ENCODE results near the gene DARS1.
"Not testable (repeated sequence)": the region's sequence is repeated elsewhere in the genome, so short reads cannot be mapped to it uniquely, and the experiment has no call there.

The DARS1 gene

GRCh38 chr2:135903650-135904049, 81.8 kb downstream of the DARS1 start:
- H3K4me1 ChIP-seq (ENCODE audit: insufficient read depth, low read length): no peaks in the 10 kb centered on the region
- peaks cover 4% of the 10 kb centered on the region for H3K36me3 ChIP-seq (ENCODE audit: insufficient read depth, low read length)
- no peaks in the 10 kb centered on the region for H3K9me3 ChIP-seq (ENCODE audit: low read length)
- no peak overlapping the region for H2AFZ ChIP-seq (ENCODE audit: low read depth, low read length)
- H3K27me3 ChIP-seq (ENCODE audit: insufficient read depth, low read length): no peaks in the 10 kb centered on the region
- no peak overlapping the region for H3K4me3 ChIP-seq (ENCODE audit: low read length)

- Histone ChIP-seq H3K36me3 (ENCODE audit: insufficient read depth, low read length) (no peaks in the 10 kb centered on the region), H3K9me3 (ENCODE audit: low read length) (no peaks in the 10 kb centered on the region), H2AFZ (ENCODE audit: low read depth, low read length) (no peak overlapping the region), H3K27me3 (ENCODE audit: insufficient read depth, low read length) (no peaks in the 10 kb centered on the region), H3K4me3 (ENCODE audit: low read length) (no peak overlapping the region), H3K4me1 (ENCODE audit: insufficient read depth, low read length) (no peaks in the 10 kb centered on the region)
These were observed 85.9 kb downstream of the DARS1 start for GRCh38 chr2:135899567-135899966.

DNA sequence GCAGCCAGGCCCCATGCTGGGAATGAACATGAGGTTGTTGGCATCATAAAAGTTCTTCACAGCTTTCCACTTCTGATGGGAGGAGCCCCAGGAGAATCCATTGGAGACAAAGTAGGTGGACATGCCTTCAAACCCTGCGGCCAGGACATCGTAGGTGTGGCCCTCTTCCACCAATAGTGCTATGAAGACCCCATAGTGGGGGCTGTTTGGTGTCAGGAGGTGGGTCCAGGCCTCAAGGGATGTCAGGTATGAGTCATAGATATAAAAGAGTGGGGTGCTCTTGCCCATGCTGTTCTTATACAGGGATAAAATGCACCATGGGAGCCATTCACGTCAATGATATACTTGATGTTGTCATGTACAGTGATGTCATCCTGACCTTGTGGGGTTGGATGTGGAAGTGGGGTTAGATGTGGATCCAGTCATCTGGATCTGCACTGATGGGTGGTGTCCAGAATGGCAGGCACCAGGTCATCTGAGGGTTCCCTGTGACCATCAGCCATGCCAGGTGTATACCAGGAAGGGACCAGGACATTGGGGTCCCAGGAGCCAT, 87.1 kb downstream of the DARS1 start:
- Histone ChIP-seq H3K27me3 (ENCODE audit: insufficient read depth, low read length) (no peaks in the 10 kb centered on the region), H3K36me3 (ENCODE audit: insufficient read depth, low read length) (no peaks in the 10 kb centered on the region), H2AFZ (ENCODE audit: low read depth, low read length) (no peak overlapping the region), H3K4me1 (ENCODE audit: insufficient read depth, low read length) (no peaks in the 10 kb centered on the region), H3K9me3 (ENCODE audit: low read length) (no peaks in the 10 kb centered on the region), H3K4me3 (ENCODE audit: low read length) (no peak overlapping the region)

DNA sequence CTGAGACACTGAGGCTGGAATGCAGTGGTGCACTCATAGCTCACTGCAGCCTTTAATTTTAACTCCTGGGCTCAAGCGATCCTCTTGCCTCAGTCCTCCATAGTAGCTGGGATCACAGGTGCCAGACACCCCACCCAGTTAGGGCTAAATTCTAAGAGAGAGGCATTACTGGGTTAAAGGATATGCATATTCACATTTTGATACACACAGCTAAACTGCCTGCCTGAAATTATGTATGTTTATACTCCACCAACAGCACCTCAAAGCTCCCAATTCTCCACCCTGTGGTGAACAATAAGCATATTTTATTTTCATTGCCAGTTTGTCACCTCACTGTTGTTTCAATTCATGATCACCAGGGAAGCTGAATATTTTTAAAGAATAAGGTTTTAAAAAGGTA, 90.5 kb downstream of the DARS1 start:
- Histone ChIP-seq H2AFZ (ENCODE audit: low read depth, low read length) (no peak overlapping the region), H3K27me3 (ENCODE audit: insufficient read depth, low read length) (no peaks in the 10 kb centered on the region), H3K36me3 (ENCODE audit: insufficient read depth, low read length) (no peaks in the 10 kb centered on the region), H3K4me3 (ENCODE audit: low read length) (no peak overlapping the region), H3K4me1 (ENCODE audit: insufficient read depth, low read length) (no peaks in the 10 kb centered on the region), H3K9me3 (ENCODE audit: low read length) (no peaks in the 10 kb centered on the region)

GRCh38 chr2:135893374-135893794, 92.0 kb downstream of the DARS1 start:
- no peaks in the 10 kb centered on the region for H3K4me1 ChIP-seq (ENCODE audit: insufficient read depth, low read length)

GRCh38 chr2:135890835-135891234, 94.6 kb downstream of the DARS1 start:
- no peaks in the 10 kb centered on the region for H3K9me3 ChIP-seq (ENCODE audit: low read length)
- H3K27me3 ChIP-seq (ENCODE audit: insufficient read depth, low read length): no peaks in the 10 kb centered on the region
- H3K4me1 ChIP-seq (ENCODE audit: insufficient read depth, low read length): no peaks in the 10 kb centered on the region
- no peak overlapping the region for H2AFZ ChIP-seq (ENCODE audit: low read depth, low read length)
- no peaks in the 10 kb centered on the region for H3K36me3 ChIP-seq (ENCODE audit: insufficient read depth, low read length)
- no peak overlapping the region for H3K4me3 ChIP-seq (ENCODE audit: low read length)

More at GRCh38 chr2:135893374-135893794, 92.0 kb downstream of the DARS1 start:
- H3K9me3 ChIP-seq (ENCODE audit: low read length): no peaks in the 10 kb centered on the region
- no peak overlapping the region for H2AFZ ChIP-seq (ENCODE audit: low read depth, low read length)
- H3K4me3 ChIP-seq (ENCODE audit: low read length): no peak overlapping the region
- no peaks in the 10 kb centered on the region for H3K36me3 ChIP-seq (ENCODE audit: insufficient read depth, low read length)
- H3K27me3 ChIP-seq (ENCODE audit: insufficient read depth, low read length): no peaks in the 10 kb centered on the region

DNA sequence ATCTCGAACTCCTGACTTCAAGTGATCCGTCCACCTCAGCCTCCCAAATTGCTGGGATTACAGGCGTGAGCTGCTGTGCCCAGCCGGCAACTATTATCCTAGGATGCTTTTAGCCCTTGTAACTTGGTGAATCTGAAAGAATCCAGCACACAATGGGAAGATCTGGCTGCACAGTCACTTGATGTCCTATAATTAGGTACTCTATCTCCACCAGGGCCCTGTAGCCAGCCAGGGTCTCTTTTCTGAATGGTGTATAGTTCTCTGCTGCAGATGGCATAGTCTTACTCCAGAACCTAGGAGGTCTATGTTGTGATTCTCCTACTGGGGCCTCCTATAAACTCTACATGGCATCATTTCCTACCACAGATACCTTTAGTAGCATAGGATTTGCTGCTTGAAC, 95.3 kb downstream of the DARS1 start:
- H2AFZ ChIP-seq (ENCODE audit: low read depth, low read length): no peak overlapping the region
- no peaks in the 10 kb centered on the region for H3K4me1 ChIP-seq (ENCODE audit: insufficient read depth, low read length)
- H3K27me3 ChIP-seq (ENCODE audit: insufficient read depth, low read length): no peaks in the 10 kb centered on the region

DNA sequence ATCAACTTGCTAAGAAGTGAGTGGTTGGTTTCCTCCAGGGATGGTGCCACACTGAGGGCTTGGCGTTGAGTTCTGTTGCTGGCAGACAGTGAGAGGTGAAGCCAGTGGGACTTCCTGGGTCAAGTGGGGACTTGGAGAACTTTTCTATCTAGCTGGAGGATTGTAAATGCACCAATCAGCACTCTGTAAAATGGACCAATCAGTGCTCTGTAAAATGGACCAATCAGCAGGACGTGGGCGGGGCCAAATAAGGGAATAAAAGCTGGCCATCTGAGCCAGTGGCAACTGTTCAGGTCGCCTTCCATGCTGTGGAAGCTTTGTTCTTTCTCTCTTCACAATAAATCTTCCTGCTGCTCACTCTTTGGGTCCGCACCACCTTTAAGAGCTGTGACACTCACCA, 96.8 kb downstream of the DARS1 start:
- H3K36me3 ChIP-seq (ENCODE audit: insufficient read depth, low read length); H3K4me3 ChIP-seq (ENCODE audit: low read length); H2AFZ ChIP-seq (ENCODE audit: low read depth, low read length); H3K4me1 ChIP-seq (ENCODE audit: insufficient read depth, low read length); H3K9me3 ChIP-seq (ENCODE audit: low read length); H3K27me3 ChIP-seq (ENCODE audit: insufficient read depth, low read length): not testable (repeated sequence)

More for the DNA sequence above, 95.3 kb downstream of the DARS1 start:
- no peak overlapping the region for H3K4me3 ChIP-seq (ENCODE audit: low read length)
- H3K36me3 ChIP-seq (ENCODE audit: insufficient read depth, low read length): no peaks in the 10 kb centered on the region
- H3K9me3 ChIP-seq (ENCODE audit: low read length): no peaks in the 10 kb centered on the region

DNA sequence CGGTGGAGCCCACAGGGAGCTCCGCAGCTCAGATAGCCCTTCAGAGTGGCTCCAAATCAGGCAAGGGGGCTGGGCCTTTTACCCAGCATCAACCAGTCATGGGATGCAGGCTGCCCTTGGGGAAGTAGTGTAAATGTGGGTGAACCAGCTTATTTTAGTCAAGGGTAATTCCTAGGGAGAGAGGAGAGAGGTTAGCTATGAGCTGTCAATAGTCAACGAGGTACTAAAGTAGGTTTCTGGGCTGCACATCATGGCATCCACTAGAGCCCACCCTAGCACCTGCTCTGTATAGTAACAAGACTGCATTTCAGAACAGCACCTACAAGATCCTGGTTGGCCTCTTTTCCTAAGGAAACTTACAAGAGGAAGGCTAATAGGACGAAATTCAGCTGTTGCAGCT, 99.7 kb downstream of the DARS1 start:
- Histone ChIP-seq H3K9me3 (ENCODE audit: low read length) (no peaks in the 10 kb centered on the region), H3K27me3 (ENCODE audit: insufficient read depth, low read length) (no peaks in the 10 kb centered on the region), H3K4me3 (ENCODE audit: low read length) (no peak overlapping the region), H2AFZ (ENCODE audit: low read depth, low read length) (no peak overlapping the region), H3K4me1 (ENCODE audit: insufficient read depth, low read length) (peaks cover 9% of the 10 kb centered on the region), H3K36me3 (ENCODE audit: insufficient read depth, low read length) (no peaks in the 10 kb centered on the region)

GRCh38 chr2:135882415-135882814, 103.0 kb downstream of the DARS1 start:
- Histone ChIP-seq H3K9me3 (ENCODE audit: low read length) (no peaks in the 10 kb centered on the region), H3K27me3 (ENCODE audit: insufficient read depth, low read length) (no peaks in the 10 kb centered on the region), H2AFZ (ENCODE audit: low read depth, low read length) (no peak overlapping the region), H3K4me1 (ENCODE audit: insufficient read depth, low read length) (peaks cover 9% of the 10 kb centered on the region), H3K4me3 (ENCODE audit: low read length) (no peak overlapping the region), H3K36me3 (ENCODE audit: insufficient read depth, low read length) (no peaks in the 10 kb centered on the region)

DNA sequence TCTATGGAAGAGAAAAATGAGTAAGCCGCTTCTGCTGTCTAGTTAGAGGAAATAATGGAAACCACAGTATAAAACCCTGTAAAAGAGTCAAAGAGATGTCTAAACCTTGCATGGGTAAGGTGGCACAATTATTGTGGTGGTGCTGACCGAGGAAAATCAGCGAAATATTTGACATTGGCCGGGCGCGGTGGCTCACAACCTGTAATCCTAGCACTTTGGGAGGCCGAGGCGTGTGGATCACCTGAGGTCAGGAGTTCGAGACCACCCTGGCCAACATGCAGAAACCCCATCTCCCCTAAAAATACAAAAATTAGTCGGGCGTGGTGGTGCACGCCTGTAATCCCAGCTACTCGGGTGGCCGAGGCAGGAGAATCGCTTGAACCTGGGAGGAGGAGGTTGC, 108.7 kb downstream of the DARS1 start:
- peak overlapping the region; percentile 89 for H3K4me3 ChIP-seq (ENCODE audit: low read length)
- H2AFZ ChIP-seq (ENCODE audit: low read depth, low read length): peak overlapping the region; percentile 77
- not testable (repeated sequence) for H3K27me3 ChIP-seq (ENCODE audit: insufficient read depth, low read length); H3K9me3 ChIP-seq (ENCODE audit: low read length)
- H3K4me1 ChIP-seq (ENCODE audit: insufficient read depth, low read length): peaks cover 19% of the 10 kb centered on the region
- peaks cover 14% of the 10 kb centered on the region for H3K36me3 ChIP-seq (ENCODE audit: insufficient read depth, low read length)

DNA sequence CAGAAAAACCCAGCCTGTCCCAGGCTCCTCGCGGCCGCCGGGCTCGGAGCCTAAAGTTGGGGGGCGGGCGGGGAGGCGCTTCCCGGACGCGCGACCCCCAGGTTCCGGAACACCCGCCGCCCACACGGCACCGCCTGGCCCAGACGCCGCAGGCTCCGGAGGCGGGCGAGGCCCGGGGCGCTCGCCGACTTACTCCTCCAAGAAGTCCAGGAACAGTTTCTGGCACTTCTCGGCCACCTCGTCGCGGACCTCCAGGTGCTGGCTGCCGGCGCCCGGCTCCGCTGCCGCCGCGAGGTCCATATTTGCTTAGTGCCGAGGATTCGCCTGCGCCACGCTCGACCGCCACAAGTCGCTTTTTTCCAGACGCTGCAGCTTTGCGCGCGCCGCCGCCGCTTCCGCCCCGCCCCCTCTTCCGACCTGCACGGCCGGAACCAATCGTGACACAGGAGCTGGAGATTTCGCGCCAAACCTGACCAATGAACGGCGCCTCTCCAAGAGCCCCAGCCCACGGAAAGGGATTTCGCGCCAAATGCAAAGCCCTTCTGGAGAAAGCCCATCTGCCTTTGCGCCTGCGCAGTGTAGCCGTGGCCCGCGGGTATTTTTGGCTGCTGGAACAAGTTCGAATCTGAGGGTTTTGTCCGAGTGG, 109.2 kb downstream of the DARS1 start, which contains the start of gene MCM6:
MCM6 (minus strand) TSS at position 378 of the 646 bp plus-strand sequence; CDS start at position 300, 78 bp downstream.
- Histone ChIP-seq H3K9me3 (ENCODE audit: low read length) (no peaks in the 10 kb centered on the region), H2AFZ (ENCODE audit: low read depth, low read length) (peak within 1 kb of the TSS; percentile 91), H3K4me1 (ENCODE audit: insufficient read depth, low read length) (peaks cover 16% of the 10 kb centered on the region), H3K4me3 (ENCODE audit: low read length) (peak within 1 kb of the TSS; percentile 89), H3K27me3 (ENCODE audit: insufficient read depth, low read length) (no peaks in the 10 kb centered on the region), H3K36me3 (ENCODE audit: insufficient read depth, low read length) (peaks cover 20% of the 10 kb centered on the region)

DNA sequence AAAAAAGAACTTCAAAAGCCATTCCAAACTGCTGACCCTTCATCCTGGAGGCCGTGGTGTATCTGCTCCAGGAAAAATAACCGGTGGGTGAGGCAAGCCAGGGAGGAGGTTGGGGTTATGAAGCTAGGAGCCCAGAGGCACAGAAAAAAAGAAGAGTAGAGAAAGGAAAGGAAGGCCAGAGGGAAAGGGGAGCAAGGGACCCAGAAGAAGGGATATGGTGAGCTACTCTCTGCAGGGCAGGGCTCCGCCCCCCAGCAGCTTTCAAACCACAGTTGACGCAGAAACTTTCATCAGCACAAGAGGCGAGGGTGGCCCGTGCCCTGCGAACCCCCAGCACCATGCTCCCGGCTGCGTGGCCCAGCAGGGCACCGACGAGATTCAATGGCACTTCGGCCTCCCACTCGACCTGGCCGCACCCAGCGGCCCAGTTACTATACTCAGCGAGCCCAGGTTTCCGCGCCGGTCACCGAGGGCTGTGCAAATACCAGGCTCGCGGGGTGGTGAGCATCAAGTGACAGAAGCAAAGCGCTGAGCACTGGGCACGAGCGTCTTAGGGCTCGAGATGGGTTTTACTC, 109.8 kb downstream of the DARS1 start:
- Histone ChIP-seq H2AFZ (ENCODE audit: low read depth, low read length) (peak overlapping the region; percentile 91), H3K4me1 (ENCODE audit: insufficient read depth, low read length) (peaks cover 16% of the 10 kb centered on the region), H3K27me3 (ENCODE audit: insufficient read depth, low read length) (no peaks in the 10 kb centered on the region), H3K36me3 (ENCODE audit: insufficient read depth, low read length) (peaks cover 26% of the 10 kb centered on the region), H3K9me3 (ENCODE audit: low read length) (no peaks in the 10 kb centered on the region), H3K4me3 (ENCODE audit: low read length) (peak overlapping the region; percentile 89)
